NCI-H82 (cell line): ENCODE results near the gene EDN2.

Source experiments
- DNase-seq: peaks from one replicate; lab custom pipeline; 2025; lab: John Stamatoyannopoulos, UW

The EDN2 gene

GRCh38 chr1:41483001-41483850 is 1.3 kb downstream of the EDN2 start:
- DNase-seq: peak; percentile 67

GRCh38 chr1:41482001-41482765 is 2.3 kb downstream of the EDN2 start:
- no peak for DNase-seq

GRCh38 chr1:41481109-41481775 is 3.2 kb downstream of the EDN2 start:
- no peak for DNase-seq

- no peak for DNase-seq
Observed at GRCh38 chr1:41480204-41481108, 4.0 kb downstream of the EDN2 start.

GRCh38 chr1:41479808-41480160 is 4.7 kb downstream of the EDN2 start:
- DNase-seq: no peak

GRCh38 chr1:41479000-41479807 is 5.3 kb downstream of the EDN2 start:
- DNase-seq: no peak

GRCh38 chr1:41478118-41478748 is 6.2 kb downstream of the EDN2 start:
- DNase-seq: no peak

GRCh38 chr1:41476807-41477361 is 7.6 kb downstream of the EDN2 start:
- DNase-seq: no peak

- no peak for DNase-seq
Observed at GRCh38 chr1:41475859-41476567, 8.5 kb downstream of the EDN2 start.

- no peak for DNase-seq
Observed at GRCh38 chr1:41475346-41475745, 9.1 kb downstream of the EDN2 start.

GRCh38 chr1:41474490-41475271 is 9.8 kb downstream of the EDN2 start:
- no peak for DNase-seq

- DNase-seq: no peak
Observed at GRCh38 chr1:41473738-41474362, 10.6 kb downstream of the EDN2 start.

- no peak for DNase-seq
Observed at GRCh38 chr1:41471658-41472057, 12.8 kb downstream of the EDN2 start.

GRCh38 chr1:41469706-41470105 is 14.8 kb downstream of the EDN2 start:
- DNase-seq: no peak

- DNase-seq: no peak
Observed at GRCh38 chr1:41468122-41468762, 16.2 kb downstream of the EDN2 start.

GRCh38 chr1:41467673-41468072 is 16.8 kb downstream of the EDN2 start:
- DNase-seq: no peak

GRCh38 chr1:41466146-41466545 is 18.3 kb downstream of the EDN2 start:
- no peak for DNase-seq

- no peak for DNase-seq
Observed at GRCh38 chr1:41465741-41466140, 18.7 kb downstream of the EDN2 start.
